Kidney (tissue), 14 donors: Measurements from ENCODE around the gene NUP214. TPM values are rescaled to one million over a fixed set of nuclear protein-coding genes. Genes with fewer than 3 reads are reported as not detected.

Source experiments
- DNase-seq, 5 donors: peaks; one replicate each; pipeline ENCODE4 v3.0.0-alpha.2; 2013 to 2020
- FAIRE-seq: peaks from 2 replicates; lab custom pipeline; 2012; peaks lifted over from hg19 to GRCh38; lab: Jason Lieb, UNC
- H3K27ac ChIP-seq, 2 donors: one replicate each; pipeline ENCODE4 v1.7.0; 2013; ENCODE audit warnings: low read depth in 2 of 2, low read length in 2 of 2, inconsistent platforms in 1 of 2
- H3K27me3 ChIP-seq: one replicate; pipeline ENCODE4 v1.7.1; 2013; ENCODE audit warnings: low read length, inconsistent platforms; ENCODE audit not compliant: control insufficient read depth, insufficient read depth
- H3K36me3 ChIP-seq, 3 donors: one replicate each; pipeline versions ENCODE4 v1.7.0 to v1.7.1; 2013; ENCODE audit warnings: low read length in 3 of 3, control low read depth in 1 of 3, inconsistent platforms in 1 of 3; ENCODE audit not compliant: insufficient read depth in 3 of 3, control insufficient read depth in 2 of 3
- H3K4me1 ChIP-seq, 3 donors: one replicate each; pipeline versions ENCODE4 v1.7.0 to v1.7.1; 2013; ENCODE audit warnings: low read length in 3 of 3, inconsistent platforms in 1 of 3, low read depth in 1 of 3; ENCODE audit not compliant: control insufficient read depth in 2 of 3, insufficient read depth in 2 of 3
- H3K4me3 ChIP-seq, 3 donors: one replicate each; pipeline versions ENCODE4 v1.7.0 to v1.8.1; 2013; ENCODE audit warnings: low read length in 3 of 3, control low read depth in 1 of 3, inconsistent platforms in 1 of 3
- H3K9ac ChIP-seq, 3 donors: one replicate each; pipeline versions ENCODE4 v1.7.0 to v1.7.1; 2013; ENCODE audit warnings: low read length in 3 of 3, control low read depth in 1 of 3, inconsistent platforms in 1 of 3
- H3K9me3 ChIP-seq, 3 donors: one replicate each; pipeline versions ENCODE4 v1.7.0 to v1.7.1; 2013; ENCODE audit warnings: low read length in 3 of 3, control low read depth in 1 of 3, inconsistent platforms in 1 of 3; ENCODE audit not compliant: control insufficient read depth in 2 of 3, insufficient read depth in 1 of 3
- CTCF ChIP-seq: IDR thresholded peaks from 3 replicates; pipeline ENCODE4 v1.5.1; 2012; ENCODE audit warnings: mild to moderate bottlenecking, moderate library complexity, borderline replicate concordance; ENCODE audit not compliant: insufficient read depth; ENCODE audit errors: extremely low read depth
- intact Hi-C: fragments of 100-400 bp; cut with DNase I; formaldehyde crosslinking; loops from one replicate; pipeline ENCODE4 v1.11.1; 2022
- polyA plus RNA-seq: library from polyadenylated mRNA; stranded (reverse); fragments of 350-450 nt; fragmentation: Illumina TruSeq; extraction: RNeasy Lipid Tissue Mini Kit (QIAGEN cat#74804); gene quantifications from one replicate; pipeline ENCODE4 v1.2.3, GENCODE V29; 2014; ENCODE audit warnings: low read depth, low replicate concordance; ENCODE audit not compliant: insufficient read depth
- total RNA-seq: library from RNA; stranded (reverse); fragmentation: NEBNext Ultra II Directional; extraction: Animal tissue kit (Norgen Biotek cat#: 25700); gene quantifications from one replicate; pipeline ENCODE4 v1.2.1, GENCODE V29; 2021
- donor health status: control.
- donor health status: control.
- donor health status: control.
- donor health status: control.
- donor health status: control.
- donor health status: DM: yes; HTN: yes; CAD: no.
- donor health status: Normal renal cell carcinoma (clear cell type).

Gene NUP214
- total and polyA plus RNA-seq, 2 donors from 2014 or later = 28.4 to 75.3 TPM

GRCh38 chr9:131179561-131180219 lies 54.3 kb downstream of the NUP214 start:
- no peak overlapping the region for H3K27ac ChIP-seq
- intact Hi-C loops = loop anchor here (5.0 kb wide), 1 partner anchor 158 kb away; no protein-coding TSS in a partner anchor
- no peak overlapping the region for H3K9ac ChIP-seq
- no peak overlapping the region for H3K4me3 ChIP-seq
- peaks cover 14 to 45% (median 44%) of the 10 kb centered on the region in 3 donors for H3K36me3 ChIP-seq
- no peaks in the 10 kb centered on the region for H3K9me3 ChIP-seq
- DNase-seq = no peak
- no peak for FAIRE-seq
- no peaks in the 10 kb centered on the region for H3K4me1 ChIP-seq
- H3K27me3 ChIP-seq = no peaks in the 10 kb centered on the region
- no peak for TF ChIP-seq CTCF

DNA sequence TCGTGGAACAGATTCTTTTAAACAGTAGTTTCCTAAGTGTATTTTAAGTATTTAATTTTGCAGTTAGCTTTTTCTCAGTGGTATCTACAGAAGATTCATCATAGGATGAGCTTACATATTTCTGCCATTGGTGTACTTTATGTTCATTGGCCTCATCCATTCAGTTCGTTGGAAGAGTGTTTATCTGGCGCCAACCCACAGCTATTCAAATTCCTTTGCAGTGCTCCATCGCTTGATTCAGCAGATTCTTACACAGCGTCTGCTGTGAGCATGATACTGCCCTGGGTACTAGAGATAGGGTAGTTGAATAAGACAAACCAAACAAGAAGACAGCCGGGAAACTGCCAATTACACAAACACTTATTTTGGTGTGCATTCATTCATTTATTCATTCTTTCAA lies 55.1 kb downstream of the NUP214 start:
- no peaks in the 10 kb centered on the region for H3K9me3 ChIP-seq
- peaks cover 11 to 42% (median 37%) of the 10 kb centered on the region in 3 donors for H3K36me3 ChIP-seq
- H3K4me1 ChIP-seq = no peaks in the 10 kb centered on the region
- DNase-seq = no peak
- H3K27ac ChIP-seq = no peak overlapping the region
- no peaks in the 10 kb centered on the region for H3K27me3 ChIP-seq
- H3K9ac ChIP-seq = no peak overlapping the region
- TF ChIP-seq CTCF = no peak
- intact Hi-C loops = no loop called here
- H3K4me3 ChIP-seq = no peak overlapping the region
- no peak for FAIRE-seq

DNA sequence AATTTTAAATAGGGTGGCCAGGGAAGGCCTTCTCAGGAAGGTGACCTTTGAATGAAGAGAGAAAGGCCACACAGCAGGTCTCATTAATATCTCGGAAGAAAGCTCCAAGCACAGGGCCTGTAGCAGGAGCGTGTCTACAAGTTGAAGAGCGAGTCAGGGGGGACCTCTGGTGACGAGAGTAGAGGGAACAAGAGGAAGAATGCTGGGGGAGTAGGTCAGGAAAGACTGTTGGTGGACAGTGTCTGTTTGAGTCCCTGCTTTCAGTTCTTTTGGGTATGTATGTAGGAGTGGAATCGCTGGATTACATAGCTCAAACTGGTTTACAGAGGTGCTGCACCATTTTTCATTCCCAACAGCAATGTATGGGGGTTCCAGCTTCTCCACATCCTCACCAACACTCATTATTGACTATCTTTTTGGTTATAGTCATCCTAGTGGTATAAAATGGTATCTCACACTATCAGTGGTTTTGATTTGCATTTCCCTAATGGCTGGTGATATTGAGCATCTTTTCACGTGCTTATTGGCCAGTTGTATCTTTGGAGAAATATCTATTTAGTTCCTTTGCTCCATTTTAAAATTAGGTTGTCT lies 55.8 kb downstream of the NUP214 start:
- H3K9me3 ChIP-seq = no peaks in the 10 kb centered on the region
- TF ChIP-seq CTCF = no peak
- H3K27ac ChIP-seq = no peak overlapping the region
- H3K4me3 ChIP-seq = no peak overlapping the region
- no peak for FAIRE-seq
- H3K36me3 ChIP-seq = peaks cover 11 to 38% (median 29%) of the 10 kb centered on the region in 3 donors
- DNase-seq = no peak
- H3K9ac ChIP-seq = no peak overlapping the region
- no peaks in the 10 kb centered on the region for H3K4me1 ChIP-seq
- intact Hi-C loops = no loop called here
- no peaks in the 10 kb centered on the region for H3K27me3 ChIP-seq
